ENCODE results near the gene USP13.

Gene USP13

GRCh38 chr3:179801856-179802255, 149.0 kb downstream of the USP13 start:
- no peak for DNase-seq (ENCODE audit: low spot score)

- DNase-seq (ENCODE audit: low spot score) = no peak
These were observed 153.3 kb downstream of the USP13 start for GRCh38 chr3:179806177-179806576.

- DNase-seq (ENCODE audit: low spot score) = no peak
These were observed 154.7 kb downstream of the USP13 start for GRCh38 chr3:179807588-179807987.

- no peak for DNase-seq (ENCODE audit: low spot score)
These were observed 156.8 kb downstream of the USP13 start for GRCh38 chr3:179809639-179810038.

GRCh38 chr3:179811321-179812095, 158.7 kb downstream of the USP13 start:
- peak; percentile 73 for DNase-seq (ENCODE audit: low spot score)

- DNase-seq (ENCODE audit: low spot score) = no peak
These were observed 159.2 kb downstream of the USP13 start for GRCh38 chr3:179812096-179812382.

GRCh38 chr3:179819379-179819778, 166.5 kb downstream of the USP13 start:
- no peak for DNase-seq (ENCODE audit: low spot score)

- no peak for DNase-seq (ENCODE audit: low spot score)
These were observed 169.5 kb downstream of the USP13 start for GRCh38 chr3:179822296-179822695.

- DNase-seq (ENCODE audit: low spot score) = no peak
These were observed 172.8 kb downstream of the USP13 start for GRCh38 chr3:179825527-179826246.

- no peak for DNase-seq (ENCODE audit: low spot score)
These were observed 173.4 kb downstream of the USP13 start for GRCh38 chr3:179826247-179826637.

- DNase-seq (ENCODE audit: low spot score) = no peak
These were observed 175.9 kb downstream of the USP13 start for GRCh38 chr3:179828738-179829137.

- DNase-seq (ENCODE audit: low spot score) = no peak
These were observed 176.6 kb downstream of the USP13 start for GRCh38 chr3:179829401-179829800.

- DNase-seq (ENCODE audit: low spot score) = no peak
These were observed 179.6 kb downstream of the USP13 start for GRCh38 chr3:179832333-179832854.

- no peak for DNase-seq (ENCODE audit: low spot score)
These were observed 180.5 kb downstream of the USP13 start for GRCh38 chr3:179833294-179833693.

- no peak for DNase-seq (ENCODE audit: low spot score)
These were observed 184.5 kb downstream of the USP13 start for GRCh38 chr3:179837374-179837773.

All from AG20443 (cell line).